A549 (cell line): ENCODE results near the gene PKIG. TPM values are rescaled to one million over a fixed set of nuclear protein-coding genes. Genes with fewer than 3 reads are reported as not detected.
A peak's percentile ranks its signal among the peaks of the same experiment; 100 is the strongest.

Experiments used
- ATAC-seq, 2 experiments: fragments of 200-7000 bp in 1 of 2; fragments of >200 bp in 1 of 2; cut with Nextera tagmentation in 1 of 2; cut with Tn5 transposase in 1 of 2; 3 replicates each; pipeline versions ENCODE4 v1.8.0 to v1.9.1; 2018 to 2020; ENCODE audit warnings: mild to moderate bottlenecking in 1 of 2, moderate library complexity in 1 of 2
- CTCF ChIA-PET: fragments of 300-600 bp; sonication (Branson Sonifier 250); formaldehyde crosslinking; extraction: SDS; loops from one replicate; lab custom pipeline; 2021; ENCODE audit warnings: antibody characterized with exemption, inconsistent platforms; lab: Yijun Ruan, JAX
- POLR2A ChIA-PET: fragments of 350-600 bp; formaldehyde crosslinking; extraction: SDS; loops from one replicate; lab custom pipeline; 2021; ENCODE audit warnings: antibody characterized with exemption, inconsistent platforms; lab: Yijun Ruan, JAX
- DNase-seq, 2 experiments: peaks; one replicate each; pipeline versions ENCODE4 v3.0.0 to v3.0.0-alpha.2; 2011 to 2016; ENCODE audit warnings: low read depth in 1 of 2, low spot score in 1 of 2
- FAIRE-seq: peaks from 2 replicates; lab custom pipeline; 2011; peaks lifted over from hg19 to GRCh38; lab: Jason Lieb, UNC
- H3K27ac ChIP-seq, 2 experiments: fragments of >200 bp; sonication (Bioruptor Twin); formaldehyde crosslinking; 3 replicates each; pipeline ENCODE4 v1.5.1; 2016 to 2017
- H3K4me1 ChIP-seq: fragments of >200 bp; sonication (Bioruptor Twin); formaldehyde crosslinking; 3 replicates; pipeline ENCODE4 v1.6.1; 2016
- H3K4me2 ChIP-seq: fragments of >200 bp; sonication (Bioruptor Twin); formaldehyde crosslinking; 3 replicates; pipeline ENCODE4 v1.6.1; 2016
- H3K4me3 ChIP-seq: fragments of >200 bp; sonication (Bioruptor Twin); formaldehyde crosslinking; 3 replicates; pipeline ENCODE4 v1.5.1; 2016
- H3K9me3 ChIP-seq: fragments of >200 bp; sonication (Bioruptor Twin); formaldehyde crosslinking; 3 replicates; pipeline ENCODE4 v1.6.1; 2016
- EHMT2 ChIP-seq: fragments of 200-600 bp; sonication (generic); IDR thresholded peaks from 2 replicates; pipeline ENCODE4 v1.6.1; 2016; ENCODE audit warnings: antibody characterized with exemption, low read depth, mild to moderate bottlenecking, moderate library complexity
- ELK1 ChIP-seq: fragments of 150-350 bp; IDR thresholded peaks from 2 replicates; pipeline ENCODE4 v1.6.1; 2014; ENCODE audit warnings: low read depth, mild to moderate bottlenecking, low read length
- ESRRA ChIP-seq: fragments of 150-350 bp; IDR thresholded peaks from 2 replicates; pipeline ENCODE4 v1.6.1; 2014; ENCODE audit warnings: mild to moderate bottlenecking, low read length, borderline replicate concordance
- FOSL2 ChIP-seq, 2 experiments: fragments of 450-650 bp in 1 of 2; fragments of >200 bp in 1 of 2; sonication (Bioruptor Twin) in 1 of 2; formaldehyde crosslinking; IDR thresholded peaks; 2 replicates each; pipeline versions ENCODE4 v1.5.0 to v1.6.1; 2016 to 2020; ENCODE audit warnings: mild to moderate bottlenecking in 1 of 2, moderate library complexity in 1 of 2
- JUN ChIP-seq, 2 experiments: fragments of >200 bp; sonication (Bioruptor Twin); formaldehyde crosslinking; IDR thresholded peaks; 2 replicates in 1 of 2; 3 replicates in 1 of 2; pipeline ENCODE4 v1.6.1; 2016 to 2017
- KDM1A ChIP-seq: fragments of 200-600 bp; sonication (generic); IDR thresholded peaks from 2 replicates; pipeline ENCODE4 v1.6.1; 2016; ENCODE audit warnings: low read depth, mild to moderate bottlenecking
- KDM5A ChIP-seq: fragments of 200-600 bp; sonication (generic); IDR thresholded peaks from 2 replicates; pipeline ENCODE4 v1.6.1; 2016; ENCODE audit warnings: antibody characterized with exemption, mild to moderate bottlenecking
- MAX ChIP-seq: IDR thresholded peaks from 2 replicates; pipeline ENCODE4 v1.6.1; 2012
- NFE2L2 ChIP-seq: fragments of 150-350 bp; conservative IDR thresholded peaks from 2 replicates; pipeline ENCODE4 v1.6.1; 2014; ENCODE audit warnings: low read length
- NPAS2 ChIP-seq: fragments of 250-450 bp; sonication (Bioruptor Pico); IDR thresholded peaks from 2 replicates; pipeline ENCODE4 v1.8.0; 2022; ENCODE audit warnings: mild to moderate bottlenecking, moderate library complexity, borderline replicate concordance
- RAD21 ChIP-seq, 2 experiments: fragments of >200 bp in 1 of 2; sonication (Bioruptor Twin) in 1 of 2; formaldehyde crosslinking in 1 of 2; IDR thresholded peaks in 1 of 2; conservative IDR thresholded peaks in 1 of 2; 2 replicates in 1 of 2; 3 replicates in 1 of 2; pipeline ENCODE4 v1.6.1; 2012 to 2018; ENCODE audit warnings: inconsistent platforms in 1 of 2
- REST ChIP-seq: fragments of 200-600 bp; sonication (generic); IDR thresholded peaks from 2 replicates; pipeline ENCODE4 v1.6.1; 2016; ENCODE audit warnings: antibody characterized with exemption, mild to moderate bottlenecking, moderate library complexity
- RNF2 ChIP-seq: fragments of 200-600 bp; sonication (generic); IDR thresholded peaks from 2 replicates; pipeline ENCODE4 v1.6.1; 2016; ENCODE audit warnings: low read depth, mild to moderate bottlenecking, antibody characterized with exemption, moderate library complexity, borderline replicate concordance
- TFCP2L1 ChIP-seq: fragments of 250-450 bp; sonication (Bioruptor Pico); IDR thresholded peaks from 2 replicates; pipeline ENCODE4 v1.5.0; 2021; ENCODE audit warnings: mild to moderate bottlenecking
- ZC3H11A ChIP-seq: fragments of 450-650 bp; IDR thresholded peaks from 2 replicates; pipeline ENCODE4 v1.6.1; 2014; ENCODE audit warnings: antibody characterized with exemption, mild to moderate bottlenecking
- ZNF302 ChIP-seq: fragments of 250-450 bp; sonication (Bioruptor Pico); IDR thresholded peaks from 2 replicates; pipeline ENCODE4 v1.9.0; 2021; ENCODE audit warnings: inconsistent platforms, mild to moderate bottlenecking, moderate library complexity
- ZSCAN20 ChIP-seq: fragments of 250-450 bp; sonication (Bioruptor Pico); IDR thresholded peaks from 2 replicates; pipeline ENCODE4 v1.8.0; 2022; ENCODE audit warnings: mild to moderate bottlenecking, moderate library complexity
- WGBS: methylation state at CpG from one replicate; pipeline ENCODE4 v1.1.6; 2017; ENCODE audit errors: missing lambda C conversion rate; 5-methylcytosine and 5-hydroxymethylcytosine counted together
- polyA plus RNA-seq, 4 experiments: library from polyadenylated mRNA; depleted of rRNA in 3 of 4; stranded (reverse); fragments of >200 nt; fragmentation: RNase III in 1 of 4; extraction: RNeasy Plus Mini Kit Qiagen cat#74134 plus additional on column Dnase treatment in 1 of 4; gene quantifications; 2 replicates in 3 of 4; 3 replicates in 1 of 4; pipeline ENCODE4 v1.2.3, GENCODE V29; 2011 to 2017
- TF ChIP-seq, protein P1 (sequence below): fragments of 250-450 bp; sonication (Bioruptor Pico); IDR thresholded peaks from 2 replicates; pipeline ENCODE4 v1.5.0; 2021; ENCODE audit warnings: mild to moderate bottlenecking, moderate library complexity, borderline replicate concordance
- TF ChIP-seq, protein P2 (sequence below): fragments of 250-450 bp; sonication (Bioruptor Pico); IDR thresholded peaks from 2 replicates; pipeline ENCODE4 v1.5.0; 2020; ENCODE audit warnings: low read depth, mild to moderate bottlenecking, moderate library complexity

Gene PKIG
- polyA plus RNA-seq, 2 of the 4 experiments (the other 2 are of a cell fraction) = 24.0 to 31.1 TPM

DNA sequence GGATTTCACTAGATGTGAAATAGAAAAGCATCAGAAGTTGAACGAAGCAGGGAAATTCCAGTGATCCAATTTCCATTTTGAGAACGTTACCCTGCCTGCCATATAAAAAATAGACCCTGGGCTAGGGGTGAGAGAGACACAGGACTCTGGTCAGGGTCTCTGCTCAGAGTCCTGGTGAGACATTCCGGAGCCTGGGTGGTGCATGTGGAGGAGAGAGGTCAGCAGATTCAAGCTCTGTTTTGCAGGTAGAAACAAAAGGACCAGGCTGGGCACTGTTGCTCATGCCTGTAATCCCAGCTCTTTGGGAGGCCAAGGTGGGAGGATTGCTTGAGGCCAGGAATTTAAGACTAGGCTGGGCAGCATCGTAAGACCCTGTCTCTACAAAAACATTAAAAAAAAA, 17.9 kb downstream of the PKIG start:
- Histone ChIP-seq H3K4me2 (no peak overlapping the region), H3K4me3 (no peak overlapping the region), H3K27ac (no peak overlapping the region), H3K9me3 (no peaks in the 10 kb centered on the region), H3K4me1 (peaks cover 22% of the 10 kb centered on the region)
- CTCF ChIA-PET = interaction anchor here (0.7 to 4.0 kb wide), 2 partner anchors 10 to 213 kb away, joined by 3 to 27 read pairs; no protein-coding TSS in a partner anchor
- ATAC-seq (no peak), FAIRE-seq (no peak), DNase-seq (no peak)
- WGBS = 82% methylated on average over 4 of the region's 4 CpGs
- TF ChIP-seq RAD21 (conservative IDR thresholded peaks at IDR 0.05 in 1 of 2, IDR thresholded peaks at IDR 0.05 in 1 of 2) (no peak), ZSCAN20 (CRISPR knock-in tag) (no peak), FOSL2 (IDR thresholded peaks at IDR 0.05) (no peak), FOSL2 (CRISPR knock-in tag; IDR thresholded peaks at IDR 0.05) (no peak), EHMT2 (no peak), KDM1A (no peak), MAX (no peak), TFCP2L1 (no peak), NPAS2 (CRISPR knock-in tag) (no peak), ZC3H11A (no peak), NFE2L2 (no peak), REST (no peak), KDM5A (no peak)
- TF ChIP-seq, protein P1, sequence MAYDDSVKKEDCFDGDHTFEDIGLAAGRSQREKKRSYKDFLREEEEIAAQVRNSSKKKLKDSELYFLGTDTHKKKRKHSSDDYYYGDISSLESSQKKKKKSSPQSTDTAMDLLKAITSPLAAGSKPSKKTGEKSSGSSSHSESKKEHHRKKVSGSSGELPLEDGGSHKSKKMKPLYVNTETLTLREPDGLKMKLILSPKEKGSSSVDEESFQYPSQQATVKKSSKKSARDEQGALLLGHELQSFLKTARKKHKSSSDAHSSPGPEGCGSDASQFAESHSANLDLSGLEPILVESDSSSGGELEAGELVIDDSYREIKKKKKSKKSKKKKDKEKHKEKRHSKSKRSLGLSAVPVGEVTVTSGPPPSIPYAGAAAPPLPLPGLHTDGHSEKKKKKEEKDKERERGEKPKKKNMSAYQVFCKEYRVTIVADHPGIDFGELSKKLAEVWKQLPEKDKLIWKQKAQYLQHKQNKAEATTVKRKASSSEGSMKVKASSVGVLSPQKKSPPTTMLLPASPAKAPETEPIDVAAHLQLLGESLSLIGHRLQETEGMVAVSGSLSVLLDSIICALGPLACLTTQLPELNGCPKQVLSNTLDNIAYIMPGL = no peak
- TF ChIP-seq, protein P2, sequence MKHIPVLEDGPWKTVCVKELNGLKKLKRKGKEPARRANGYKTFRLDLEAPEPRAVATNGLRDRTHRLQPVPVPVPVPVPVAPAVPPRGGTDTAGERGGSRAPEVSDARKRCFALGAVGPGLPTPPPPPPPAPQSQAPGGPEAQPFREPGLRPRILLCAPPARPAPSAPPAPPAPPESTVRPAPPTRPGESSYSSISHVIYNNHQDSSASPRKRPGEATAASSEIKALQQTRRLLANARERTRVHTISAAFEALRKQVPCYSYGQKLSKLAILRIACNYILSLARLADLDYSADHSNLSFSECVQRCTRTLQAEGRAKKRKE (CRISPR knock-in tag) = no peak
- POLR2A ChIA-PET = no interaction called here

- Histone ChIP-seq H3K9me3 (no peaks in the 10 kb centered on the region), H3K4me2 (no peak overlapping the region), H3K4me3 (no peak overlapping the region), H3K27ac (0 out of 6 replicates have a peak overlapping the region, but pooled peaks of 1 of the 2 experiments have one; percentile 2), H3K4me1 (peaks cover 17% of the 10 kb centered on the region)
- FAIRE-seq = no peak
- no peak for ATAC-seq
- POLR2A ChIA-PET = no interaction called here
- 90% methylated on average over 11 of the region's 11 CpGs for WGBS
- CTCF ChIA-PET = interaction anchor here (0.7 to 4.0 kb wide), 2 partner anchors 9 to 214 kb away, joined by 3 to 27 read pairs; no protein-coding TSS in a partner anchor
- TF ChIP-seq RNF2 (no peak), ZNF302 (no peak), ESRRA (no peak), ELK1 (no peak), JUN (IDR thresholded peaks at IDR 0.05) (no peak)
- no peak for DNase-seq
Measured at GRCh38 chr20:44600758-44601201, 18.4 kb downstream of the PKIG start.
